SW 1271 (cell line): ENCODE results near the gene CALML3.

Experiments
- DNase-seq, 2 experiments: peaks; one replicate each; lab custom pipeline; 2025; lab: John Stamatoyannopoulos, UW

CALML3 gene

GRCh38 chr10:5570979-5571810 is 46.4 kb downstream of the CALML3 start:
- no peak for DNase-seq

- DNase-seq: no peak
Measured at GRCh38 chr10:5571826-5572225, 47.1 kb downstream of the CALML3 start.

GRCh38 chr10:5573319-5573950 is 48.7 kb downstream of the CALML3 start:
- no peak for DNase-seq

GRCh38 chr10:5573968-5574641 is 49.3 kb downstream of the CALML3 start:
- no peak for DNase-seq

GRCh38 chr10:5574642-5575131 is 49.9 kb downstream of the CALML3 start:
- no peak for DNase-seq

GRCh38 chr10:5575144-5575481 is 50.4 kb downstream of the CALML3 start:
- DNase-seq: no peak

- no peak for DNase-seq
Measured at GRCh38 chr10:5575482-5576153, 50.9 kb downstream of the CALML3 start.

- no peak for DNase-seq
Measured at GRCh38 chr10:5576154-5576748, 51.5 kb downstream of the CALML3 start.
